HCT116 (cell line): ENCODE measurements around the gene CCNYL1. TPM values are rescaled to one million over a fixed set of nuclear protein-coding genes. Genes with fewer than 3 reads are reported as not detected.
"Not testable (repeated sequence)": the region's sequence is repeated elsewhere in the genome, so short reads cannot be mapped to it uniquely, and the experiment has no call there.

ENCODE experiments used
- ATAC-seq: fragments of 200-7000 bp; cut with Tn5 transposase; 2 replicates; pipeline ENCODE4 v1.9.1; 2020; ENCODE audit warnings: mild to moderate bottlenecking, moderate library complexity
- BruUV-seq: library from RNA; stranded (reverse); fragments of 400-500 nt; replicated peaks from 2 replicates; lab custom pipeline; 2021; lab: Mats Ljungman, UMichigan
- CTCF ChIA-PET: fragments of 300-600 bp; sonication (Branson Sonifier 250); formaldehyde crosslinking; loops from one replicate; lab custom pipeline; 2021; ENCODE audit warnings: antibody characterized with exemption; lab: Charles Lee
- POLR2A ChIA-PET: fragments of 300-600, 350-600 bp; sonication (Branson Sonifier 250); formaldehyde crosslinking; loops from one replicate; lab custom pipeline; 2021; ENCODE audit warnings: antibody characterized with exemption; lab: Charles Lee
- RAD21 ChIA-PET, 2 experiments: fragments of 300-600 bp; sonication (Branson Sonifier 250); formaldehyde crosslinking; loops; one replicate each; lab custom pipeline; 2023; ENCODE audit warnings: low total read pairs in 2 of 2; ENCODE audit not compliant: uncharacterized antibody in 2 of 2, unreplicated experiment in 2 of 2, low non-redundant PET in 1 of 2; lab: Charles Lee
- DNase-seq: peaks from one replicate; pipeline ENCODE4 v3.0.0-alpha.2; 2010; ENCODE audit warnings: low read depth, low spot score
- H2AFZ ChIP-seq: fragments of 200-600 bp; shearing (Covaris generic), sonication (generic); 2 replicates; pipeline ENCODE4 v1.6.1; 2017; ENCODE audit warnings: low read depth, mixed run types, mixed read lengths, antibody characterized with exemption, low read length; ENCODE audit not compliant: poor library complexity, severe bottlenecking
- H3K27ac ChIP-seq: 2 replicates; pipeline ENCODE4 v1.5.1; 2012; ENCODE audit warnings: low read depth, low read length
- H3K27me3 ChIP-seq: fragments of 200-600 bp; sonication (generic); 2 replicates; pipeline ENCODE4 v1.6.1; 2016; ENCODE audit warnings: mixed run types, low read length, mixed read lengths; ENCODE audit not compliant: insufficient read depth
- H3K36me3 ChIP-seq, 2 experiments: fragments of 200-500 bp in 1 of 2; fragments of 200-600 bp in 1 of 2; sonication (Bioruptor generic) in 1 of 2; sonication (generic) in 1 of 2; 2 replicates each; pipeline versions ENCODE4 v1.5.1 to v1.6.1; 2014 to 2016; ENCODE audit warnings: low read length in 2 of 2, inconsistent platforms in 1 of 2, mixed read lengths in 1 of 2, mixed run types in 1 of 2; ENCODE audit not compliant: insufficient read depth in 2 of 2, control insufficient read depth in 1 of 2
- H3K4me1 ChIP-seq, 2 experiments: fragments of 200-600 bp in 1 of 2; sonication (generic) in 1 of 2; 2 replicates each; pipeline versions ENCODE4 v1.5.1 to v1.6.1; 2012 to 2017; ENCODE audit warnings: low read length in 2 of 2, inconsistent platforms in 1 of 2, mild to moderate bottlenecking in 1 of 2, mixed read lengths in 1 of 2, mixed run types in 1 of 2, moderate library complexity in 1 of 2; ENCODE audit not compliant: insufficient read depth in 2 of 2, control insufficient read depth in 1 of 2
- H3K4me2 ChIP-seq: fragments of 200-600 bp; sonication (generic); 2 replicates; pipeline ENCODE4 v1.6.1; 2017; ENCODE audit warnings: mixed run types, low read length, mixed read lengths
- H3K4me3 ChIP-seq, 2 experiments: fragments of 200-600 bp in 1 of 2; sonication (generic) in 1 of 2; replicated peaks in 1 of 2; 2 replicates each; pipeline ENCODE4 v1.5.1; 2011 to 2016; ENCODE audit warnings: low read length in 2 of 2, control low read depth in 1 of 2, low read depth in 1 of 2, mild to moderate bottlenecking in 1 of 2, mixed read lengths in 1 of 2, mixed run types in 1 of 2
- H3K79me2 ChIP-seq: fragments of 200-600 bp; sonication (generic); 2 replicates; pipeline ENCODE4 v1.6.1; 2017; ENCODE audit warnings: mild to moderate bottlenecking, mixed run types, low read length, moderate library complexity, mixed read lengths; ENCODE audit not compliant: insufficient read depth
- H3K9ac ChIP-seq: fragments of 200-600 bp; sonication (generic); 2 replicates; pipeline ENCODE4 v1.6.1; 2016; ENCODE audit warnings: low read length, mixed read lengths
- H3K9me2 ChIP-seq: fragments of 200-600 bp; sonication (generic), shearing (Covaris generic); 2 replicates; pipeline ENCODE4 v1.6.1; 2017; ENCODE audit warnings: mixed run types, mild to moderate bottlenecking, moderate library complexity; ENCODE audit not compliant: insufficient read depth
- H3K9me3 ChIP-seq, 2 experiments: fragments of 200-500 bp in 1 of 2; fragments of 200-600 bp in 1 of 2; sonication (Bioruptor generic) in 1 of 2; sonication (generic) in 1 of 2; 2 replicates each; pipeline ENCODE4 v1.6.1; 2014 to 2017; ENCODE audit warnings: low read length in 2 of 2, mixed read lengths in 2 of 2, inconsistent platforms in 1 of 2, low read depth in 1 of 2, mild to moderate bottlenecking in 1 of 2, mixed run types in 1 of 2, moderate library complexity in 1 of 2; ENCODE audit not compliant: control insufficient read depth in 1 of 2, insufficient read depth in 1 of 2
- H4K20me1 ChIP-seq: fragments of 200-600 bp; sonication (generic), shearing (Covaris generic); 2 replicates; pipeline ENCODE4 v1.6.1; 2017; ENCODE audit warnings: mixed run types, mild to moderate bottlenecking, moderate library complexity; ENCODE audit not compliant: insufficient read depth
- ATF3 ChIP-seq: IDR thresholded peaks from 2 replicates; pipeline ENCODE4 v1.6.1; 2012
- CBX3 ChIP-seq: IDR thresholded peaks from 2 replicates; pipeline ENCODE4 v1.6.1; 2012; ENCODE audit warnings: low read depth
- POLR2AphosphoS5 ChIP-seq: IDR thresholded peaks from 2 replicates; pipeline ENCODE4 v1.6.1; 2011; ENCODE audit warnings: mild to moderate bottlenecking, low read depth, low read length, moderate library complexity
- RAD21 ChIP-seq: IDR thresholded peaks from 2 replicates; pipeline ENCODE4 v1.6.1; 2012; ENCODE audit warnings: low read depth, mild to moderate bottlenecking
- ZBTB33 ChIP-seq: IDR thresholded peaks from 2 replicates; pipeline ENCODE4 v1.6.1; 2011; ENCODE audit warnings: mild to moderate bottlenecking, low read length, moderate library complexity; ENCODE audit not compliant: insufficient replicate concordance; ENCODE audit errors: extremely low read depth
- ZFX ChIP-seq: fragments of 450-650 bp; IDR thresholded peaks from 2 replicates; pipeline ENCODE4 v1.6.1; 2017
- intact Hi-C: fragments of 100-400 bp; cut with micrococcal nuclease; formaldehyde crosslinking; loops from 2 replicates; pipeline ENCODE4 v1.10.0; 2022
- total RNA-seq: library from RNA; stranded (reverse); gene quantifications from one replicate; pipeline ENCODE4 v1.2.1, GENCODE V29; 2021; ENCODE audit not compliant: unreplicated experiment

CCNYL1 gene
- total RNA-seq, 1 experiment from 2014 or later, result 14.9 TPM

GRCh38 chr2:207695293-207695692 lies 16.1 kb upstream of the CCNYL1 start:
- no peak overlapping the region for H3K9ac ChIP-seq
- H3K9me2 ChIP-seq, result no peaks in the 10 kb centered on the region
- no peaks in the 10 kb centered on the region for H3K27me3 ChIP-seq
- H3K4me2 ChIP-seq, result no peak overlapping the region
- H3K27ac ChIP-seq, result no peak overlapping the region
- H3K4me3 ChIP-seq, result no peak overlapping the region
- H3K79me2 ChIP-seq, result no peaks in the 10 kb centered on the region
- DNase-seq (no peak), ATAC-seq (no peak)
- ChIA-PET CTCF (no interaction called here), POLR2A (no interaction called here), RAD21 (no interaction called here)
- no peaks in the 10 kb centered on the region for H3K36me3 ChIP-seq
- intact Hi-C loops, result no loop called here
- H2AFZ ChIP-seq, result no peak overlapping the region
- no peaks in the 10 kb centered on the region for H3K4me1 ChIP-seq
- H3K9me3 ChIP-seq, result no peaks in the 10 kb centered on the region
- H4K20me1 ChIP-seq, result no peaks in the 10 kb centered on the region
- TF ChIP-seq RAD21 (no peak), CBX3 (no peak), POLR2AphosphoS5 (no peak), ZFX (no peak), ATF3 (no peak), ZBTB33 (no peak)
- no TSS peak for BruUV-seq

GRCh38 chr2:207696911-207697310 lies 14.5 kb upstream of the CCNYL1 start:
- H3K27me3 ChIP-seq, H2AFZ ChIP-seq, H3K79me2 ChIP-seq, ATAC-seq, H3K36me3 ChIP-seq, H3K9me3 ChIP-seq, H3K4me2 ChIP-seq, H3K9ac ChIP-seq, H3K9me2 ChIP-seq, H3K27ac ChIP-seq, H4K20me1 ChIP-seq, H3K4me3 ChIP-seq, H3K4me1 ChIP-seq, DNase-seq, CTCF ChIA-PET, RAD21 ChIA-PET, BruUV-seq, intact Hi-C loops, POLR2A ChIA-PET: not testable (repeated sequence)
